ENCODE data around the gene MAMDC4. TPM values are rescaled to one million over a fixed set of nuclear protein-coding genes. Genes with fewer than 3 reads are reported as not detected.
"Not testable (repeated sequence)": the region's sequence is repeated elsewhere in the genome, so short reads cannot be mapped to it uniquely, and the experiment has no call there.

Gene MAMDC4
- total RNA-seq, 1 experiment from 2014 or later: 7.4 TPM

DNA sequence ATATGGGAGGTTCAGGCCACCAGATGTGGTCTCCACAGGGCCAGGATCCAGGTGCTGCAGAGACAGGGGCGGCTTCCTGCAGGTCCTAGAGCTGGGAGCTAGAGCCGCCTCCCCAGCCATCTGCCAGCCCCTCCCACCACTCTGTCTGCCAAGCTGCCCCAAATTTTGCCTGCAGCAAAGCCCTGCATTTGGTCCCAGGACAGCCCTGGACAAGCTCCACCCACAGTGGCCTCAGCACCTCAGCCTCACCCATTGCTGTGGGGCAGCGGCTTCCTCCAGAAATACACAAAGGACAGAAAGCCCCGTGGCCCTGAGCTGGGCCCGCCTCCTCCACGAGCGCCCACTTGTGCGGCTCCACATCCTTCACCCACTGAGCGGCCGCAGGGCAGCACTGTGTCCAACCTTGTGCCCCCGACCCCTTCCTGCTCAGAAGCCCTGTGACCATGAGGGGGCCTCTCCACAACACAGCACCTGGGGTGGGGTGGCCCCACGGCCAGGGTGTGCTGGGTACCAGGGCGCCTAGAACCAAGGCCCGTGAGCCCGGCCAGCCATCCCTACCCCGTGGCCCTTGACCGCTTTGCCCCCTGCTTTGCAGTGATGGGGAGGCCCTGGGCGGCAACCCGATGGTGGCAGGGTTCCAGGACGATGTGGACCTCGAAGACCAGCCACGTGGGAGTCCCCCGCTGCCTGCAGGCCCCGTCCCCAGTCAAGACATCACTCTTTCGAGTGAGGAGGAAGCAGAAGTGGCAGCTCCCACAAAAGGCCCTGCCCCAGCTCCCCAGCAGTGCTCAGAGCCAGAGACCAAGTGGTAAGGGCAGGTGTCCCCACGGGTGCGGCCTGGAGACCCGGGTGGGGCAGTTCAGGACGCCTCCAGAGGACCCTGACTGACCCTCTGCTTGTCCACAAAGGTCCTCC lies 13.6 kb upstream of the MAMDC4 start:
- DNase-seq (ENCODE audit: low read depth): no peak

DNA sequence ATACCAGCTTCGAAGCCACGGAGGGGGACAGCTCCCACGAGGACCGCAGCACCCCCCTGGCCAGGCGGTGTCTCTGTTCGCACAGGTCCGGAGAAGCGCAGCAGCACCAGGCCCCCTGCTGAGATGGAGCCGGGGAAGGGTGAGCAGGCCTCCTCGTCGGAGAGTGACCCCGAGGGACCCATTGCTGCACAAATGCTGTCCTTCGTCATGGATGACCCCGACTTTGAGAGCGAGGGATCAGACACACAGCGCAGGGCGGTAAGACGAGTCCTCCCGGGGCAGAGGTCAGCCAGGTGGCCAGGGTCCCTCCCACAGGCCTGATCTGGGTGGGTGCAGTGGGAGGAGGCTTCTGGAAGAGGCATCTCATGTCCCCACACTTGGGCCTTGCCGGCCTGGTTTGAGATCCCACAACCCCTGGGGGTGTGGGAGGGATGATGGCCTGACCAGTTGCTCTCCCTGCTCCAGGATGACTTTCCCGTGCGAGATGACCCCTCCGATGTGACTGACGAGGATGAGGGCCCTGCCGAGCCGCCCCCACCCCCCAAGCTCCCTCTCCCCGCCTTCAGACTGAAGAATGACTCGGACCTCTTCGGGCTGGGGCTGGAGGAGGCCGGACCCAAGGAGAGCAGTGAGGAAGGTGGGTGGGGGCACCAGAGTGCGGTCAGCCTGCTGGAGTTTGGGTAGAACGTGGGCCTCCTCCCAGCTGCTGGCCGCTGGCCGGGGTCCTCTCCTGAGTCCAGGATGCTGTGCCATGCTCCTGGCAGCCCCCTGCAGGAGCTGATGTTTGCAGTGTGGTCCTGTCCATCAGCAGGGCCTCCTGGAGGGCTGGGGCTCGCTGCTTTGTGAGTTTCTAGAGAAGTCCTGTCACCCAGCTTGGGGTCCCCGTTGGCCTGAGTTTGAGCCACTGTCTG lies 12.7 kb upstream of the MAMDC4 start:
- no peak for DNase-seq (ENCODE audit: low read depth)

DNA sequence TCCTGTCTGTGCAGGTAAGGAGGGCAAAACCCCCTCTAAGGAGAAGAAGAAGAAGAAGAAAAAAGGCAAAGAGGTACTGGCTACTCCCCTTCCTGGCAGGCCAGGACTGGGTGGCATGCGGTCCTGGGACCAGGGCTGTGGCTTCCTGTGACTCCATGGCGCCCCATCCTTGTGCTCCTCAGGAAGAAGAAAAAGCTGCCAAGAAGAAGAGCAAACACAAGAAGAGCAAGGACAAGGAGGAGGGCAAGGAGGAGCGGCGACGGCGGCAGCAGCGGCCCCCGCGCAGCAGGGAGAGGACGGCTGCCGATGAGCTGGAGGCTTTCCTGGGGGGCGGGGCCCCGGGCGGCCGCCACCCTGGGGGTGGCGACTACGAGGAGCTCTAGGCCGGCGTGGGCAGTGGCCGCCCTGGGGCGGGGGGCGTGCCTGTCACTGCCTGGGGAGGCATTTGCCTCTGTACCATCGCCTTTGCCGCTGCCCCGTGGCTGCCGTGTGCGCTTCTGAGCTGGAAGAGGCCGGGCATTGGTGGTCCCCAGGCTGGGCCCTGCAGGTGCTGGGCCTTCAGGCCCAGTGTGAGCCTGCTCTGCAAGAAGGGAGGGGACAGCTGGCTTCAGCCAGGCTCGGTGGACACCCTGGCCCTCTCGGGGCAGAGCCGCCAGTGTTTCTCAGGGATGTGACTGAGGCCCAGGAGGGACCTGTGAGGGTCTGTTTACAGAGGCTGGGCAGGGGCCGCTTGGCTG lies 11.8 kb upstream of the MAMDC4 start:
- DNase-seq (ENCODE audit: low read depth): no peak

DNA sequence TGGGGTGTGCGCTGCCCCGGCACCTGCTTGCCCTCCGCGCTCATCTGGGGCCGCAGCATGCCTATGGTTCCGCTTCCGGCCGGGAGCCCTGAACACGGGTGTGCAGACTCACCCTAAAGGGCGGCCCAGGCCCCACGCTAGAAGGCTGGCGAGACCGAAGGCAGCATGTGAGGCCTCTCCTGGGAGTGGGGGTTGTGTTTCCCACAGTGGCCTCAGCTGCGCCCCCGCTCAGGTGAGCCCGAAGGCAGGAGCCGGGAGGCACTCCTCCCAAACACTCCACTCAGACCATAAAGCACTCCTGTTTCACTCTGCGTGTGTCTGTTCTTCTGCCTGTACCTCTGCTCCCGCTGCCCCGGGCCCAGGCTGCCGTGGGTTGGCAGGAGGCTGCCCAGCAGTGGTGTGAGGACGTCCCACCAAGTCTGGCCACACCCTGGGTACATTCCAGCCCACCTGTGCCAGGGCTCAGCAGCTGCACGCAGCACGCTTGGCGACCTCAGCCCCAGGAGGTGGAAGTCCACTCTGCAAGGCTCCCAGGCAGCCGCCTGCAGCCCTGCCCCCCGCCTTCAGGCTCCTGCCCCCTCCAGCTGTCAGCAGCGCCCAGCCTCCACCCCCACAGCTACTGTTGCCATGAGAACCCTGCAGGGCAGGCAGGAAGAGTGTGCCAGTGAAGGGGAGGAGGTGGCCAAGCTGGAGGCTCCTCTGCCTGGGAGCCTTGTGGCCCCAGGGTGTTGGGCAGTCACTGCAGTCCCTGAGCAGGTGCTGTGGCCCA lies 11.1 kb upstream of the MAMDC4 start:
- DNase-seq (ENCODE audit: low read depth): peak; percentile 60

DNA sequence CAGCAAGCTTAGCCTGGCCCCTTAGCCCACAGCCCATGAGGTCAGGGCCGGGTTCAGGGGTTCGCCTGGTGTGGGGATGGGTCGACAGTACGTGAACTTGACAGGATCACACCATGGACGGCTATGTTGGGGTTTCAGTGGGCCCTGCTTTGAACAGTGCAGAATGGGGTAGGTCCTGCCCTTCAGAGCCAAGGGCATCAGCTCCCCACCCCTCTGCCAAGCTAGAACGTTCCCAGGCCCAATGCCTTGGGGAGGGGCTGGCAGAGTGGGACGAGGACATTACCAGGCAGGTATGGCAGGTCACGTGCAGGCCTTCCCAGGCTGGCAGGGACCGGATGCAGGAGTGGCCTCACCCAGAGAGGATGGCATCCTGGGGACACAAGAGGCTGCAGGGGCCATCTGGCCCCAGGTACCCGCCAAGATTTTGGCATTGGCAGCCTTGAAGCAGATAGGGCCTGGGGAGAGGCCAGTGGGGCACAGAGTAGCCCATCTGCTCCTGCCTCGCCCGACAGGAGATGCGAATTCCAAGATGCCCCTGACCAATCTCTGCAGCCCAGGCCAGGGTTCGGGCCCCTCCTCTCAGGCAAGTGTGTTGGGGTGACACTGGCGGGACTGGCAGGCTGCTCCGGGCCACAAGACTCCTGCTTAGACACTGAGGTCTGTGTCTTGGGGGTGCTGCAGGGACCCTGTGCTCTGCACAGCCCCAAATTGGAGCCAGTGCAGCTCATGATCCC lies 10.3 kb upstream of the MAMDC4 start:
- DNase-seq (ENCODE audit: low read depth): not testable (repeated sequence)

DNA sequence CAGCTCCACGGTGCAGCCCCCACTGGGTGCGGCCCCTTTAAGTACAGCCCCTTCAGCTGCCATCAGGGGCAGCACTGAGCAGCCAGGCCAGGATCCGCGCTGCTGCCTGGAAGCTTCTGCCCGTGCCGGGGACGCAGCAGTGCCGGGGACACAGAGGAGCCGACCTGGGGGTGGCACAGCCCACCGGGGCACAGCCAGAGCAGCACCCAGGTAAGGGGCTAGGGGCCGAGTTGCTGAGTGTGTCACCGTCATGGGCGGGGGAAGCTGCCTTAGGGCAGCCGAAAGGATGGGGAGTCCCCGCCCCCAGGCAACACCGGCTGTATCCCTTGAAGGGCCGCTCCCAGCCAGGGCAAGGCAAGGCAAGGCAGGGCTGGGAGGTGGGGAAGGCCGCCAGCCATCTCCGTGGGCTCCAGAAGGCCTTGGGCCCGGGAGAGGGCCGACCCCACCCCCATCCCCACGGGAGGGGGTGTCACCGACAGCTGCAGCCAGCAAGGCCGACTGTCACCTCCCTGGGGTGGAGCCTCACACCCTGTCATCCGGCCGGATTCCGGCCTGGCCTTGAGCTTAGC lies 9.7 kb upstream of the MAMDC4 start, which contains the start of gene AJM1:
Gene AJM1, plus strand, starts transcription at position 99 of the 569 bp plus-strand sequence. CDS start 1,937 bp downstream, outside the sequence.
- peak; percentile 71 for DNase-seq (ENCODE audit: low read depth)

DNA sequence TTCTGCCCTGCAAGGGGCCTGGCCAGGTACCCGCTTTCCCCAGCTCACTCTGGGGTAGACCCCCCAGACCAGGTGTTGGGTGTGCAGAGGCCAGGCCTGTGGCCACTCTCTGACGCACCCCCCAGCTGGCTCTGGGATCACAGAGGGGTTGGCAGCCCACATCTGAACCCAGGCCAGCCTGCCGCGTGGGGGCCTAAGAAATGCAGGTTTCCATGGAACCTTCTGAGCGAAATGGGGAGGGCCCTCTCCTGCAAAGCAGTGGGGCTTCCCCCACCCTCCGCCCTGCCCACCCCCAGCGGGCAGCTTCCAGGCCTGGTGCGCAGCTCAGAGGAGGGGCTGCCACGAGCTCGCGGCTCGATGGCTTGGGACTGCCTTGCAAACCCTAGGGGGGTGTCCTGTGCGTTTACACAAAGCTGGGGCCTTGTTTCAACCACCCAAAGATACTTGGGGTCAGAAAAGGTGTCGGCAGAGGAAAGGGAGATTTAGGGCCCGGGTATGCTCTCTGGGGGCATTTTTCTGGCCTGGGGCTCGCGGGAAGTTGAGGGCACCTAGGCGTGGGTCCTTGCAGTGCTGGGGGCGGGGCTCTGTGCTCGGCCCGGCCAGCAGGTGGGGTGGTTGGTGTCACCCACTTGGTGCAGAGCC lies 8.9 kb upstream of the MAMDC4 start:
- not testable (repeated sequence) for DNase-seq (ENCODE audit: low read depth)

DNA sequence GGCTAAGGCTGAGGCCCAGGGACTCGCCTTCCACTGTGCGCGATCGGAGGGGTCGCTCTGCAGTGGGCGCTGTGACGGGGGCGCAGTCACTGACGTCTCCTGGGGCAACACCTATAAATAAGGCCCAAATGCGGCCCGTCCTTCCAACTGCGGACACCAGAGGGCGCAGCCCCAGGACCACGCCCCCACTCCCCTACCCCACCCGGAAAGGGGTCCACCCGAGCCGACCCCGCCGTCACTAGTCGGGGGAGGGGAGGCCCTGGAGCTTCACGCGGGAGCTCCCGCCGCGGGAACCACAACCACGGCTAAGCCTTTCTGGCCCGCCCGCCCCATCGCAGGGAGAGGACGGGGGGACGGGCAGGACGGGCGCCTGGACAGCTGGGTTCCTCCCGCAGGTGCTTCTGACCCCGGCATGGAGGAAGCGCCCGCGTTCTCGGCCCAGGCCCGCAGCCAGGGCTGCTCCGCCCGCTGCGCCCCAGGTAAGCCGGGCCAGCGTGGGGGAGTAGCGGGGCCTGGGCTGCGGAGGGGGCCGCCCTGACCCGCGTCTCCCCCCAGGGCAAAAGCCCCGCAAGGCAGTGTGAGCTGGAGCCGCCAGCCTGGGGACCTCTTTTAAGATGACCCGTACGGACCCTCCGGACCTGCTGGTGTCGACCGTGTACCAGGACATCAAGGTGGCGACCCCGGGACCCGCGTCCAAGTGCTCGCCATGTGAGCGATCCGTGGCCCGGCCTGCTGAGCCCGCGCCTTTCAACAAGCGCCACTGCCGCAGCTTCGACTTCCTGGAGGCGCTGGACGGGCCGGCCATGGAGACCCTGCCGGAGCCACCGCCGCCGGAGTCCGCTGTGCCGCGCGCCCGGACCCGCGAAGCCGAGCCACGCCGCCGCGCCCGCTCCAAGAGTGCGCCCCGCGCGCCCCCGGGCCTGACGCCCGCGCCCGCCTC lies 8.1 kb upstream of the MAMDC4 start:
- not testable (repeated sequence) for DNase-seq (ENCODE audit: low read depth)

DNA sequence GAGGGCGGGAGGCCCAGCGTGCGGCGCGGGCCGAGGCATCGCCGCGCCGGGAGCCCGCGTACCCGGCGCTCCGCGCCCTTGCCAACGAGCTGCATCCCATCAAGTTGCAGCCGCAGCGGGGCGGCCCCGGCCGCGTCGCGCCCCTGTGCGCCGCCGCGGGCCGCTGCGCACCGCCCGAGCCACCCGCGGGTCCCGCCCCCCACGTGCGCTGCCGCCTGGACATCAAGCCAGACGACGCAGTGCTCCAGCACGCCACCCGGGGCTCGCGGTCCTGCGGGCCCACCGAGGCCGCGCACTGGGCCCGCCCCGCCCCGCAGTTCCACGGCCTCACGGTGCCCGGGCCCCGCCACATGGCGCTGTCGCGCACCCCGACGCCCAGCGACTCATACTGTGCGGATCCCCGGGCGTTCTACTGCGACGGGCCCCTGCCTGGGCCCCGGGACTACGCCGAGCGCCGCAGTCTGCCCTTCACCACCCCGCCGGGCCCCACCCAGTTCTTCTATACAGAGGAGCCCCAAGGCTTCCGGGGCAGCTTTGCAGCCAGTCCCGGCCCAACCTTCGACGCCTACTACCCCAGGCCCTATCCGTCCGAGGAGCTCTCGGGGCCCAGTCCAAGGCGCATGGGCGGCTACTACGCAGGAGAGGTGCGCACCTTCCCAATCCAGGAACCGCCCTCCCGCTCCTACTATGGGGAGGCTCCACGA lies 7.2 kb upstream of the MAMDC4 start:
- DNase-seq (ENCODE audit: low read depth): no peak

DNA sequence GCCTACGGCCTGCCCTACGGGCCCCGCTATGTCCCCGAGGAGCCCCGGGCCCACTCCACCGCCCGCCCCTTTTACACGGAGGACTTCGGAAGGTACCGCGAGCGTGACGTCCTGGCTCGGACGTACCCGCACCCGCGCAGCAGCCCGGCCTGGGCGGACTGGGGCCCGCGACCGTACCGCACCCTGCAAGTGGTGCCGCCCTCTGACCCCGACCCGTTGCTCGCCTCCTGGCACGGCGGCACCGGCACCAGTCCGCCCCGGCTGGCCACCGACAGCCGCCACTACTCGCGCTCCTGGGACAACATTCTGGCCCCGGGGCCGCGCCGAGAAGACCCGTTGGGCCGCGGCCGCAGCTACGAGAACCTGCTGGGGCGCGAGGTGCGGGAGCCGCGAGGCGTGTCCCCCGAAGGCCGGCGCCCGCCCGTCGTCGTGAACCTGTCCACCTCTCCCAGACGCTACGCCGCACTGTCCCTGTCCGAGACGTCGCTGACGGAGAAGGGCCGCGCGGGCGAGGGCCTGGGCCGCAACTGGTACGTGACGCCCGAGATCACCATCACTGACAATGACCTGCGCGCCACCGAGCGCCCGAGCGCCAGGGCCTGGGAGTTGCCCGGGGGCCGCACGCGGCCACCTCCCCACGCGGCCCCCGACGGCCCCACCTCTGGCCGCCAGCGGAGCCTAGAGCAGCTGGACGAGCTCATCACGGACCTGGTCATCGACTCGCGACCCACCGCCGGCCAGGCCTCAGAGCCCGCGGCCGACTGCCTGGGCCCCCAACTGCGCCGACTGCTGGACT lies 6.5 kb upstream of the MAMDC4 start:
- DNase-seq (ENCODE audit: low read depth): no peak

DNA sequence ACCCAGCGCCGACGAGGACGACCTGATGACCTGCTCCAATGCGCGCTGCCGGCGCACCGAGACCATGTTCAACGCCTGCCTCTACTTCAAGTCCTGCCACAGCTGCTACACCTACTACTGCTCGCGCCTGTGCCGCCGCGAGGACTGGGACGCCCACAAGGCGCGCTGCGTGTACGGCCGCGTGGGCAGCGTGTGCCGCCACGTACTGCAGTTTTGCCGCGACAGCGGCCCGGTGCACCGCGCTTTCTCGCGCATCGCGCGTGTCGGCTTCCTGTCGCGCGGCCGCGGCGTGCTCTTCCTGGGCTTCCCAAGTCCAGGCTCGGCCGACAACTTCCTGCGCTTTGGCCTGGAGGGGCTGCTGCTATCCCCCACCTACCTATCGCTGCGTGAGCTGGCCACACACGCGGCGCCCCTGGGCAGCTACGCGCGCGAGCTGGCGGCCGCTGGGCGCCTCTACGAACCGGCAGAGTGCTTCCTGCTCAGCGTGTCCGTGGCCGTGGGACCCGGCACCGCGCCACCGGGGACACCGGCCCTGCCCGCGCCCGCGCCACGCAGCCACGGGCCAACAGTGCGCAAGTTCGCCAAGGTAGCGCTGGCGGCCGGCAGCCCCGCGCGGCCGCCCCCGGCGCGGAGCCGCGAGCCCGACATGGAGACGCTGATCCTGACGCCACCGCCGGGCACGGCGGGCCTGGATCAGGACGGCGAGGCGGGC lies 5.6 kb upstream of the MAMDC4 start:
- DNase-seq (ENCODE audit: low read depth): no peak

DNA sequence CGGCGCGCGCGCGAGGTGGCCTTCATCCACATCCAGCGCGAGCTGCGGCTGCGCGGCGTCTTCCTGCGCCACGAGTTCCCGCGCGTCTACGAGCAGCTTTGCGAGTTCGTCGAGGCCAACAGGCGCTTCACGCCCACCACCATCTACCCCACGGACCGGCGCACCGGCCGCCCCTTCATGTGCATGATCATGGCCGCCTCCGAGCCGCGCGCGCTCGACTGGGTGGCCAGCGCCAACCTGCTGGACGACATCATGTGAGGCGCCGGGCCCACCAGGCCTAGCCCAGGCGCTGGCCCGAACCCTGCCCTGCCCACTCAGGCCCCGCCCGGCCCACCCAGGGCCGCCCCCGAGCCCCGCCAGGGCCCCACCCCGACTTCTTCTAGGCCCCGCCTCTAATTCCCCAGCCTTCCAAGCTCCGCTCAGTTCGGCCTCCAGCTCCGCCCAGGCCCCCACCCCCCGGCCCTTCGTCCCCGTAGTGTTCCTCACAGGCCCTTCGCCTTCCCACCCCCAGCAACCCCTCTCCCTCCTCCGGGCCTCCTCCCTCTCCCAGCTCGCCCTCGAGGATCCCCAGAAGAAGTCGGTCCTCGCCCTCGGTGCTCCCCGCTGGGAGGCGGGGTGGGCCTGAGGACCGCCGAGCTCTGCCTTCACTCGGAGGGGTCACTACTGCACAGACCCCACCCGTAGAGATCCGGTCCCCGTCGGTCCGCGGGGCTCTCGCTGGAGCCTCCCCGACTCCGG lies 4.9 kb upstream of the MAMDC4 start:
- no peak for DNase-seq (ENCODE audit: low read depth)

DNA sequence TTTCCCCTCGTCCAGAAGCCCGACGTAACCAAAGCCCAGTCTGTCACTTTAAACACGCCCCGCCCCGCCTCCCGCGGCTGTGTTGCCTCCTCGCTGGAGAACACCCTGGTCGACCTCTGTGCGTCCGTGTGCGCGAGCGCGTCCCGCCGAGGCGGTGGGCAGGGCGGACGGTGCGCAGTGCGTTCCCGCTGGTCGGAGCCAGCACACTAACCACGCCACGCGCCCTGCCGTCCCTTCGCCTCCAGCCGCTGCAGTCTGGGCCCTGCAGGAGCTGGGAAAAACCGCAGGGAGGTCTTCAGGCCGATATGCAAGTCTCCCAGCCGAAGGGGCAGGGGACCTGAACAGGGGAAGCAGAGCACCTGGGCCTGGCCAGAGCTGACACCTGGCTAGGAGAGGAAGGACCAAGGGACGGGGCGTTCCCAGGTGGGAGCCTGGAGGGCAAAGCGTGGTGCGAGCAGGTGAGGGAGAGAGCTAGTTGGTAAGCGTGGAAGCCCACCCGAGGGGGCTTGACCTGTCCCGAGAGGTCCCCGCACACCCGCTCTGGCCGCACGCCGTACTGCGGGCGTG lies 4.2 kb upstream of the MAMDC4 start:
- DNase-seq (ENCODE audit: low read depth): peak; percentile 65

DNA sequence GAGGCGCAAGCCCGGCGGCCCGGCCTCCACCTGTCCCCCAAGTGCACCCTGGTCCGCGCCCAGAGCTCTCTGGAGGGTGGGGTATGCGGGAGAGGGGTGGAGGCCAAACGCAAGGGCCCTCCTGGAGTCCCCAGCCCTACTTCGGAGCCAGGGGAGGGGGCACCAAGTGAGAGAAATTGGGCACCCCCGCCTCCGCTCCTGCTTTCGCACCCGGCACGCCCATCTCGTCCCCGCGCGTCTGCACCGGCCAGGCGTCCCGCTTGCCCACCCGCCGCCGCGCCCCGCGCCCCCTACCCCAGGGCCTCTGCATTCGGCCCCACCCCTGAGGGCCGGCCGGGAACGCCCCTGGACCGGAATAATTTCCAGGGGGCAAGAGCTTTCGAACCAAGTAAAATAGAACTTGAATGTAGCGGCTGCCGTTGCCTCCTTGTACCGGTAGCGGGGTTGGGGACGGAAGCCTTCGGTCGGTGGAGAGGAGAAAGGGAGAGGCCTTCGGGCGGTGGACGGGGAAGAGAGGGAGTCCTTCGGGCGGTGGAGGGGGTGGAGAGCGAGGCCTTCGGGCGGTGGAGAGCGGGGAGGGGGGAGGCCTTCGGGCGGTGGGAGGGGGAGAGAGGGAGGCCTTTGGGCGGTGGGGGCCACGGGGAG lies 3.6 kb upstream of the MAMDC4 start:
- no peak for DNase-seq (ENCODE audit: low read depth)

Data from HT1080 (cell line).